ENCODE data around the gene NTN5.

The NTN5 gene

DNA sequence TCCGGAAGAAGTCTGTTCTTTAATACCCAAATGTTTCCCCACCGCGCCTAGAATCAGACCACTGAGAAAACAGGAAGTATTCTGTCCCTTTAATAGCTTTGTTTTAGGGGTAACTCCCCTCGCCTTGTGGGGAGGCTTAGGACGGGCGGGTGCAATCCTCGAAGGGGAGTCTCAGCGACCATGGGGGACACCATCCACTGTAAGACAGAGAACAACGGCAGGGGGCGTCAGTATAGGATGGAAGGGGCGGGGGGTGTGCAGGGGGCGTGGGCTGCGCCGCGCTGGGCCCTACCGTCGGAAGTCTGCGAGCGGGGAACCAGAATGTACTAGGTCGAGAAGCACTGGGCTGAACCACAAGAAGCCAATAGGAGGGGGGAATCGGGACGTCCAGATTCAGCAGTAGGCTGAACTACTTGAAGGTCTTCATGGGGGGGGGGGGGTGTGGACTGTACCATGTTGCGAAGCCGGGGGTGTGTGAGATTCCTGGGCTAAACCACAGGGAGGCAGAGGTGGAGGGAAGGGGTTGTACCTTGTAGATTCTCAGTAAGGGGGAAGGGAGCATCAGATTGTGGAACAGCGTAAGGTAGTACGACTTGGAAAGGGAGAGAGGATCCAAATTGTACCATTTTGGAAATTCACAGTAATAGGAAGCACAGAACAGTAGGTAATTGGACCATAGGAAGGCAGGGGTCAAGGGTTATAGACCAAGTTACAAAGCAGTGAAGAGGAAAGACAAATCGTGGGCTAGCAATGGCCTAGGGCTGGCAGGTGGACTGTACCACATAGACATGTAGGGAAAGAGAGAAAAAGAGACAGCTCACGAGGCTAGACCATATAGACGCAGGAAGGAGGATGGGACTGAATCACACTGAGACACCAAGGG, 34.6 kb downstream of the NTN5 start:
- FAIRE-seq (peak; percentile 78), DNase-seq (ENCODE audit: insufficient read length, low spot score) (peak; percentile 69)
- TF ChIP-seq POU2F2 (IDR thresholded peaks at IDR 0.05; ENCODE audit: low read depth, low read length) = peak; percentile 16; the same call in 1 of the 2 replicates
- no peak for TF ChIP-seq SPI1 (IDR thresholded peaks at IDR 0.05; ENCODE audit: low read depth, low read length)
- peak; percentile 54; the same call in 1 of the 2 replicates for TF ChIP-seq TAF1 (IDR thresholded peaks at IDR 0.05; ENCODE audit: low read depth, low read length)

DNA sequence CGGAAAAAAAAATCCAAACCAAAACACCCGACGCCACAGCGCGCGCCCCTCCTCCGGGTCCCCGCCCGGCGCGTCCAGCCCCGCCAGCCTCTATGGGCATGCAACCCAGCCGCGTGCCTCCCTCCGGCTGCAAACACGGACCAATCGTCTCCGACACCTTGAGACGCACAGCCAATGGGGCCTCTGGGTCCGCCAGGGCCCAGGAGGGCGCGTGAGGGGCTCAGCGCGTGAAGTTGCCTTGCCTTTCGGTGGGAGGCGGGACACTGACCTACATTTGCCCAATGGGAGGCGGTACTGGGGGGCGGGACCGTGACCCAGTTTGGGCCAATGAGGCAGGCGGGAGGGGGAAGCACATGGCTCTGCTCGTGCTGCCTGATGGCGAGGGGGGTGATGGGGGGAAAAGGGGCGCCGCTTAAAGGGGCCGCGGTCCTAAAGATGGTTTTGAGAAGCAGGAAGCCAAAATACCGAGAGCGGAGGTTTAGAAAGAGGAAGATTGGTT, 35.3 kb downstream of the NTN5 start:
- TF ChIP-seq POLR2AphosphoS5 (IDR thresholded peaks at IDR 0.05; ENCODE audit: low read depth, low read length) (no peak), POU2F2 (IDR thresholded peaks at IDR 0.05; ENCODE audit: low read depth, low read length) (0 out of 2 replicates have a peak, but pooled peaks have one; percentile 28), PAX5 (IDR thresholded peaks at IDR 0.05; ENCODE audit: insufficient read depth, low read length, severe bottlenecking) (peak; percentile 86)
- DNase-seq (ENCODE audit: insufficient read length, low spot score) (peak; percentile 94), FAIRE-seq (peak; percentile 97)

DNA sequence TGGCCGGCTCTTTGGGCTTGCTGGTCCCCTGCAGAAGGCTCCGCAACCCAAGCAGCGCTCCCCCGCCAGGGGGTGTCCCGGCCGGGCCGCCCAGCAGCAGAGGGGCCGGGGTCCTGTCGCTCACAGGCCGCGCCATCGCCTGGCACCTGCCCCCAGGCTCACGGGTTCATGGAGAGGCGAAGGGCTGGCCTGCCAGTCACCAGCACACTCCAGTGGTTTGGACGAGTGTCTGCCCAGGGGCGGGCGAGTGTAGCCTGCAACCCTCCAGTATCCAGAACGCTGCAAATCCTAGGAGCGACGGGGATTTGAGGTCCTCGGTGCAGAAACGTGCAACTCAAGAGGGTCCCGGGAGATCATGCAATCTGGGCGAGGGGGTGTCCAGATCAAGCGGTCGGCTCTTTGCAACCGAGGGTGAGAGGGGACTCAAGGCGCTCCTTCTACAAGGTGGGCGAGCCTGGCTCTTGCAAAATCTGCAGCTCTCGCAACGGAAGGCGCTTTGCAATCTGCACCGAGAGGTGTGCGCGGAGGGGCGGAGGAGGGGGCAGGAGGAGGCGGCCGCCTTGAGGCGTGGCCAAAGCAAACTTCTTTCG, 35.9 kb downstream of the NTN5 start, which contains the start of gene DBP:
DBP (minus strand) TSS at position 521 of the 590 bp plus-strand sequence; CDS start at position 136, 385 bp downstream.
- DNase-seq (ENCODE audit: insufficient read length, low spot score) (no peak), FAIRE-seq (no peak)
- TF ChIP-seq POLR2A (IDR thresholded peaks at IDR 0.05; ENCODE audit: low read depth, low read length) (no peak), PAX5 (IDR thresholded peaks at IDR 0.05; ENCODE audit: insufficient read depth, low read length, severe bottlenecking) (no peak), POU2F2 (IDR thresholded peaks at IDR 0.05; ENCODE audit: low read depth, low read length) (no peak), TAF1 (IDR thresholded peaks at IDR 0.05; ENCODE audit: low read depth, low read length) (no peak), POLR2AphosphoS5 (IDR thresholded peaks at IDR 0.05; ENCODE audit: low read depth, low read length) (no peak), SPI1 (IDR thresholded peaks at IDR 0.05; ENCODE audit: low read depth, low read length) (no peak)

DNA sequence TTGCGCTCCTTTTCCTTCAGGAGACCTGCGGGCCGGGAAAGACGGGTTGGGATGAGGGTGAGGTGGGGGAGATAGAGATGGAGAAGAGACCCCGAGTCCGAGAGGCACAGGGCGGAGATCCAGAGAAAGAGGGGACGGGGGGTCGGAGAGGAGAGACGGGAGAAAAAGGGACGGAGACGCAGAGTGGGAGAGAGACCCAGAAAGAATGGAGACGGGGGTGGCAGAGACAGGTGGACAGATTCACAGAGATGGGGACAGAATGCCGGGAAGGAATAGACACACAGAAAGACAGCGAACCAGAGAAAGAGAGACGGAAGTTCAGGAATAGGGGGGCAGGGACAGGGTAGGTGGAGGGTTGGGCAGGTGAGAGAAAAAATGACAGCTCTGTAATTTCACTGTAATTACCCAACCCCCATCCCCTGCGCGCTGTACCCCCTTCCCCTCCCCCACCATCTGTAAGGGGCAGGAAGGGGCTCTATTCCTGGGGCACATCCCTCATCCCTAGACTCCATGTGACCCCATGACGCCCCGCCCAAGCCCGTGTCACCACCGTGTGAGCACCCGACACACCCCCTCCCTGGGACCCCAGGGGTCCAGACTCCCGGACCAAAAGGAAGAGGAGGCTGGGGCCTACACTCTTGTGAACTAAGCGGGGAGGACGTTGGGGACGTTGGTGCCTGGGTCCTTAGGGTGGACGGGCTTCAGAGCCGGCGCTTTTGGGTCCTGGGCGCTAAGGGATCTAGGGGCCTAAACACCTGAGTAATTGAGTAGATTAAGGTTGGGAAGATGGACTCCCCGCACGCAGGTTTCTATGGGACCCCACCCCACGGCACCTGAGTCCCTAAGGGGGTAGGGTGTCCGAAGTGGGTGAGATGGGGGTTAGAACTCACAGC, 36.6 kb downstream of the NTN5 start:
- FAIRE-seq = no peak
- TF ChIP-seq PAX5 (IDR thresholded peaks at IDR 0.05; ENCODE audit: insufficient read depth, low read length, severe bottlenecking) = no peak
- no peak for TF ChIP-seq POLR2AphosphoS5 (IDR thresholded peaks at IDR 0.05; ENCODE audit: low read depth, low read length)
- TF ChIP-seq SPI1 (IDR thresholded peaks at IDR 0.05; ENCODE audit: low read depth, low read length) = no peak
- no peak for TF ChIP-seq POU2F2 (IDR thresholded peaks at IDR 0.05; ENCODE audit: low read depth, low read length)
- TF ChIP-seq TAF1 (IDR thresholded peaks at IDR 0.05; ENCODE audit: low read depth, low read length) = no peak
- TF ChIP-seq POLR2A (IDR thresholded peaks at IDR 0.05; ENCODE audit: low read depth, low read length) = no peak
- no peak for DNase-seq (ENCODE audit: insufficient read length, low spot score)

DNA sequence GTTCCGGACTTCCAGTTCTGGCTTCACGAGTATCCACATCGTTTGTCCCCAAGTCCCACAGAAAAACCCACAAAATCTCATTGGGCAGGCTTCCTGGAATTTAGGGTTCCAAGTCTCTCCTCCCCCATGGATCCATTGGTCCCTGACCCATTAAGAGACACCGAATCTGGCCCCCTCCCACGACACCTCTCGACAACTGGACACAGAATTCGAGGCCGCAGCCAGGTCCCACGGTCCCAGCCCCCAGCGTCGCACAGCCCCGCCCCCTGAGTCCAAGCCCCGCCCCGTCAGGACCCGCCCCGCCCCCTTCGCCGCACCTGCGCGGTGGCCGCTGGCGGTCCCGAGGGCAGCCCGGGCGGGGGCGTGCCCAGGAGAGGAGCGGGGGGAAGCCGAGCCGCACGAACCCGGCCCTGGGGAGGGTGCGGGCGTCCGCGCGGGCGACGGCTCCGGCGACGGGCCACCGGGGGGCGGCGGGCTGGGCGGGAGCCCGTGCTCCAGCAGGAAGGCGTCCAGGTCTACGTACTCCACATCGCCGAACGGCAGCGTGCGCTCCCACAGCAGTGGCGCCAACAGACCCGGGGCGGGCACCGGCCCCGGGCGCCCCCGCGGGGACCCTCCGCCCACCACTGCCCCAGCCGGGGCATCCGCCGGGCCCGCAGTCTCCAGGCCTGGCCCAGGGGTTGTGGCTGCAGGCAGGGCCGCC, 37.4 kb downstream of the NTN5 start:
- TF ChIP-seq POLR2AphosphoS5 (IDR thresholded peaks at IDR 0.05; ENCODE audit: low read depth, low read length) (0 out of 2 replicates have a peak, but pooled peaks have one; percentile 34), POLR2A (IDR thresholded peaks at IDR 0.05; ENCODE audit: low read depth, low read length) (no peak)
- peak; percentile 58 for FAIRE-seq
- peak; percentile 79 for DNase-seq (ENCODE audit: insufficient read length, low spot score)

DNA sequence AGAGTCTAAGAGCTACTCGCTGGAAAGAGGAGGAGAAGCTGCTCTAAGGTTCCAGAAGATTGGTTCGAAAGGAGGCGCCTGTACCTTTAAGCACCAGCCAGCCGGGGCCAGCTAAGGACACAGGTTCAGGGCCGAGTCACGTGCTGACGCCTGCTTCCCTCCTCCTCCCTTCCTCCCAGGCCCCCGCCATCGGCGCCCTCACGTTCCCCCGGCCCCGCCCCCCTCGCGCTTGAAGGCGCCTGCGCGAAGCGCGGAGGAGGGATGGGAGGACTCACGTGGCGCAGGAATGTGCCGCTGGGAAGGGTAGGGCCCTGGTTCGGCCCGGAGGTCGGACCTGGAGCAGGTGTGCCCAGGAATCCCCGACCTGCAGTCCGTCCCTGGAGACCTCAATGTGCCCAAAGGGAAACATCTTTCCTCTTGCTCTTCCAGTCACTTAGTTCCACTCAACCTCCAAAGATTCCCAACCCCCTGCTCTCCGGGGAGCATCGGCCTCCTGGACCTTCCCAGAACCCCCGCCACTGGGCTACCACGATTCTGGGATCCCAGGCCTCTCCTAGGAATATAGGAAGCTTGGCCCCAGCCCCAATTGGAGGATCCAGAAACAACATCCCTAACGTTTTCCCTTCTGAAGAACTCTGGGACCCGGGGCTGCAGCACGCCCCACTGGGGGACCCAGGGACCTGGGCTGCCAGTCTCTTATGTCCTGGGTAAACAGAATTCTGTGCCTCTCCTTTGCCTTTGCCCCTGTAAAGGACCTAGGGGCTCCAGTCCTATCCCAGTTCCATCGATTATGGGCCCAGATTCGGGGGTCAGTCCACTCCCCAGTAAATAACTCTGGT, 38.2 kb downstream of the NTN5 start:
- peak; percentile 94 for FAIRE-seq
- peak; percentile 76 for DNase-seq (ENCODE audit: insufficient read length, low spot score)
- TF ChIP-seq PAX5 (IDR thresholded peaks at IDR 0.05; ENCODE audit: insufficient read depth, low read length, severe bottlenecking) (peak; percentile 44), TAF1 (IDR thresholded peaks at IDR 0.05; ENCODE audit: low read depth, low read length) (no peak)

DNA sequence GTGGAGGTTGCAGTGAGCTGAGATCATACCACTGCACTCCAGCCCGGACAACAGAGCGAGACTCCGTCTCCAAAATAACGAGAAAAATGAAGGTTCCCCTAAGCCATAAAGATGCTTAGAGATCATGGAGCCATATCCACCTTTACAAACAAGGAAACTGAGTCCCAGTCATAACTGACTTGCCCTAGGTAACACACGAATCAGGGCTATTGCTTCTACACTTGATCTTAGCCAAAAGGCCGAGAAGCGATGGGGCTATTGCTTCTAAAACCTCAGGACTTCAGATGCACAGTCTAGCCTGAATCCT, 38.8 kb downstream of the NTN5 start:
- TF ChIP-seq POLR2AphosphoS5 (IDR thresholded peaks at IDR 0.05; ENCODE audit: low read depth, low read length) (no peak; the same call in 1 of the 2 replicates), PAX5 (IDR thresholded peaks at IDR 0.05; ENCODE audit: insufficient read depth, low read length, severe bottlenecking) (no peak), POU2F2 (IDR thresholded peaks at IDR 0.05; ENCODE audit: low read depth, low read length) (no peak), SPI1 (IDR thresholded peaks at IDR 0.05; ENCODE audit: low read depth, low read length) (no peak), TAF1 (IDR thresholded peaks at IDR 0.05; ENCODE audit: low read depth, low read length) (no peak), POLR2A (IDR thresholded peaks at IDR 0.05; ENCODE audit: low read depth, low read length) (no peak)
- DNase-seq (ENCODE audit: insufficient read length, low spot score) (no peak), FAIRE-seq (no peak)

DNA sequence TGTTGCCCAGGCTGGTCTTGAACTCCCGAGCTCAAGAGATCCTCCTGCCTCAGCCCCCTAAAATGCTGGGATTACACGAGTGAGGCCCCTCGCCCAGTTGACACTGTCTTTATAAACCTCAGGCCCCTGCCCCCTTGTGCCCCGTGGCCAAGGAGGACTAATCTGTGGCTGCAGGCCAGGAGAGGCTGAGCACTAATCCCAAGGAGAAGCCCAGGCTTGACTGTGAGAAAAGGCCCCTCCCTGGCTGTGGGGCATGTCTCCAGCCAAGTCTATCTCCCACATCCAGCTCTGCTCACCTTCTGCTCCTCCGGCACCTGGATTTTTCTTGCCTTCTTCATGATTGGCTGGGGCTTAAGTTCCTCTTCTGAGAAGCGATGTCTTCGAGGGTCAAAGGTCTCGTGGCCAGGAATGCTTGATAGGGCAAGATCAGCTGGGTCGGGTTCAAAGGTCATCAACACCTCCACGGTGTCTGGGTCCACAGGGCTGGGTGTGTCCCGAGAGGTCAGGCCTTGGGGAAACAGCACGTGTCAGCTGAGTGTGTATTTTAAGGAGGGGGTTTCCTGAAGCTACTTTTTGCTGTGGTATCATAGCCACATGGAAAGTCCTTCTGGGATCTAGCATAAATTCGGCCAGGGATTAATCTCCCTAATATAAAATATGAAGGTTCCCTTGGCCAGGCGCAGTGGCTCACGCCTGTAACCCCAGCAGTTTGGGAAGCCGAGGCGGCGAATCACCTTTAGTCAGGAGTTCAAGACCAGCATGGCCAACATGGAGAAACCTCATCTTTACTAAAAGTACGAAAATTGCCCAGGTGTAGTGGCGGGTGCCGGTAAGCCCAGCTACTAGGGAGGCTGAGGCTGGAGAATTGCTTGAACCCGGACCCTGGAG, 39.4 kb downstream of the NTN5 start:
- FAIRE-seq (no peak), DNase-seq (ENCODE audit: insufficient read length, low spot score) (no peak)
- TF ChIP-seq SPI1 (IDR thresholded peaks at IDR 0.05; ENCODE audit: low read depth, low read length) (no peak), POLR2A (IDR thresholded peaks at IDR 0.05; ENCODE audit: low read depth, low read length) (peak; percentile 12; the same call in 1 of the 2 replicates)

Measured in GM12891 (cell line).